Testis (tissue), 3 donors: ENCODE measurements around the gene TEX22. TPM values are rescaled to one million over a fixed set of nuclear protein-coding genes. Genes with fewer than 3 reads are reported as not detected.

Source experiments
- DNase-seq: peaks from one replicate; pipeline ENCODE4 v3.0.0-alpha.2; 2019
- H3K27ac ChIP-seq, 2 donors: fragments of 200-600 bp; sonication (generic); one replicate each; pipeline ENCODE4 v1.5.1; 2019
- H3K27me3 ChIP-seq: fragments of 200-600 bp; sonication (generic); one replicate; pipeline ENCODE4 v1.5.1; 2019
- H3K36me3 ChIP-seq: fragments of 200-600 bp; sonication (generic); one replicate; pipeline ENCODE4 v1.5.1; 2017; ENCODE audit warnings: low read depth; ENCODE audit errors: missing control alignments
- H3K4me1 ChIP-seq: fragments of 200-600 bp; sonication (generic); one replicate; pipeline ENCODE4 v1.5.1; 2019
- H3K4me3 ChIP-seq, 2 donors: fragments of 200-600 bp; sonication (generic); one replicate each; pipeline ENCODE4 v1.5.1; 2017 to 2019
- H3K9me3 ChIP-seq: fragments of 200-600 bp; sonication (generic); one replicate; pipeline ENCODE4 v1.5.1; 2017
- CTCF ChIP-seq, 3 experiments: fragments of 450-650 bp in 2 of 3; fragments of 200-600 bp in 1 of 3; sonication (generic) in 1 of 3; IDR thresholded peaks; one replicate each; pipeline ENCODE4 v1.5.1; 2016 to 2019; ENCODE audit warnings: antibody characterized with exemption in 3 of 3, mild to moderate bottlenecking in 2 of 3, moderate library complexity in 1 of 3
- POLR2A ChIP-seq: fragments of 450-650 bp; IDR thresholded peaks from one replicate; pipeline ENCODE4 v1.6.1; 2017; ENCODE audit warnings: antibody characterized with exemption, mild to moderate bottlenecking, moderate library complexity
- WGBS, 2 donors: methylation state at CpG; one replicate each; pipeline ENCODE4 v1.1.5; 2018; 5-methylcytosine and 5-hydroxymethylcytosine counted together
- intact Hi-C: fragments of 100-400 bp; cut with DNase I; formaldehyde crosslinking; loops from one replicate; pipeline ENCODE4 v1.15.1; 2023; ENCODE audit warnings: low total_unique reads
- polyA plus RNA-seq: library from polyadenylated mRNA; stranded (reverse); fragments of 350-450 nt; fragmentation: Illumina TruSeq; extraction: RNeasy Lipid Tissue Mini Kit (QIAGEN cat#74804); gene quantifications from one replicate; pipeline ENCODE4 v1.2.3, GENCODE V29; 2014; ENCODE audit warnings: low read depth, low replicate concordance; ENCODE audit not compliant: insufficient read depth
- total RNA-seq, 2 donors: library from RNA; depleted of rRNA; stranded (reverse); fragments of >200 nt; gene quantifications; one replicate each; pipeline ENCODE4 v1.2.3, GENCODE V29; 2016

The TEX22 gene
- total and polyA plus RNA-seq, 3 donors from 2014 or later, result 5.2 to 21.5 (median 6.6) TPM

GRCh38 chr14:105418269-105419194 lies 20.2 kb downstream of the TEX22 start:
- DNase-seq, result no peak
- TF ChIP-seq CTCF (IDR thresholded peaks at IDR 0.05), result no peak
- no peak for TF ChIP-seq POLR2A
- H3K27ac ChIP-seq, result no peak overlapping the region
- H3K36me3 ChIP-seq, result no peaks in the 10 kb centered on the region
- H3K4me3 ChIP-seq, result no peak overlapping the region
- intact Hi-C loops, result no loop called here
- no peaks in the 10 kb centered on the region for H3K27me3 ChIP-seq
- H3K4me1 ChIP-seq, result peaks cover 42% of the 10 kb centered on the region
- 66% methylated on average over 13 to 19 of the region's 19 CpGs for WGBS, 2 donors
- no peaks in the 10 kb centered on the region for H3K9me3 ChIP-seq

GRCh38 chr14:105419195-105420091 lies 21.1 kb downstream of the TEX22 start, which contains the start of gene MTA1:
MTA1 (plus strand) TSS chr14:105419827; CDS start chr14:105420036, 209 bp downstream.
- no peak for DNase-seq
- intact Hi-C loops, result no loop called here
- TF ChIP-seq POLR2A (no peak), CTCF (IDR thresholded peaks at IDR 0.05) (no peak)
- Histone ChIP-seq H3K36me3 (no peaks in the 10 kb centered on the region), H3K4me3 (peak within 1 kb of the TSS; percentile 77 to 78), H3K9me3 (no peaks in the 10 kb centered on the region), H3K4me1 (peaks cover 41% of the 10 kb centered on the region), H3K27ac (peak within 1 kb of the TSS; percentile 60 to 79), H3K27me3 (no peaks in the 10 kb centered on the region)
- WGBS, 2 donors, result 3% methylated on average over 54 of the region's 96 CpGs; no CpG with 5 or more reads in 1 of the 2 donors

- WGBS, 2 donors, result 1 to 4% methylated on average over 12 to 26 of the region's 67 CpGs
Measured at GRCh38 chr14:105420101-105420973, 22.0 kb downstream of the TEX22 start.

More at GRCh38 chr14:105420101-105420973, 22.0 kb downstream of the TEX22 start:
- intact Hi-C loops, result no loop called here
- TF ChIP-seq POLR2A (no peak), CTCF (IDR thresholded peaks at IDR 0.05) (no peak)
- no peak for DNase-seq
- H3K9me3 ChIP-seq, result no peaks in the 10 kb centered on the region
- H3K4me1 ChIP-seq, result peaks cover 36% of the 10 kb centered on the region
- no peaks in the 10 kb centered on the region for H3K36me3 ChIP-seq
- H3K27me3 ChIP-seq, result no peaks in the 10 kb centered on the region
- H3K4me3 ChIP-seq, result peak overlapping the region; percentile 77 to 78
- H3K27ac ChIP-seq, result peak overlapping the region; percentile 60 to 79
